ENCODE data around the gene ADCY7.
"Not testable (repeated sequence)": the region's sequence is repeated elsewhere in the genome, so short reads cannot be mapped to it uniquely, and the experiment has no call there.

Gene ADCY7

GRCh38 chr16:50324345-50324744, 58.0 kb downstream of the ADCY7 start:
- H3K27ac ChIP-seq, result no peak overlapping the region
- no peak for DNase-seq (ENCODE audit: low read depth, low spot score)

GRCh38 chr16:50326264-50326663, 59.9 kb downstream of the ADCY7 start:
- DNase-seq (ENCODE audit: low read depth, low spot score), result no peak
- H3K27ac ChIP-seq, result no peak overlapping the region

DNA sequence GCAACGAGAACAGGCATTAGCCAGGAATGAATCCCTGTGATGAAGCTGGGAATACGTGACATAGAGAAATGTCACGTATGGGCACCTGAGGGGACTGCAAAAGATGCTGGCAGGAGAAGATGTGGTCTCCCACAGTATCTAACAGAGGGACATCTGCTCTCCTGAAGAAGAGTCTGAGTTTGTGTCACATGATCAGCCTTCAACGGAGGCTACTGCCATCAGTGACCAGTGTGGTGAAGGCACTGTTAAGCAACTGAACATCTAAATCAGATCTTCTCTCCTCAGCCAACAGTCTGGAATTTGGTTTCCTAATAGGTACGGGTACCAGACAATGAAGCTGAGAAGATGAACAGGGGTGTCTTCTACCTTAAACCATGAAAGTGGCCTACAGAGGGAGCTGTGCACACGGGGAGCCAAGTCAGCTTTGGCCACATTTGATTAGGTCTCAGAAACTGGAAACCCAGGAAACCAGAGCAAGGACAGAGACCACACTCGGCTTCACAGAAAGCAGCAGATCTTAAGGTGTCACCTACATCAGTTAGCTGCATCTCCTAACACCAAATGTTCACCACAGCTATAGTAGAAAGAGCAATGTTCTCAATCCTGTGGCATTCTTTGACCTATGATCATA, 60.6 kb downstream of the ADCY7 start:
- H3K27ac ChIP-seq, result no peak overlapping the region
- DNase-seq (ENCODE audit: low read depth, low spot score), result no peak

DNA sequence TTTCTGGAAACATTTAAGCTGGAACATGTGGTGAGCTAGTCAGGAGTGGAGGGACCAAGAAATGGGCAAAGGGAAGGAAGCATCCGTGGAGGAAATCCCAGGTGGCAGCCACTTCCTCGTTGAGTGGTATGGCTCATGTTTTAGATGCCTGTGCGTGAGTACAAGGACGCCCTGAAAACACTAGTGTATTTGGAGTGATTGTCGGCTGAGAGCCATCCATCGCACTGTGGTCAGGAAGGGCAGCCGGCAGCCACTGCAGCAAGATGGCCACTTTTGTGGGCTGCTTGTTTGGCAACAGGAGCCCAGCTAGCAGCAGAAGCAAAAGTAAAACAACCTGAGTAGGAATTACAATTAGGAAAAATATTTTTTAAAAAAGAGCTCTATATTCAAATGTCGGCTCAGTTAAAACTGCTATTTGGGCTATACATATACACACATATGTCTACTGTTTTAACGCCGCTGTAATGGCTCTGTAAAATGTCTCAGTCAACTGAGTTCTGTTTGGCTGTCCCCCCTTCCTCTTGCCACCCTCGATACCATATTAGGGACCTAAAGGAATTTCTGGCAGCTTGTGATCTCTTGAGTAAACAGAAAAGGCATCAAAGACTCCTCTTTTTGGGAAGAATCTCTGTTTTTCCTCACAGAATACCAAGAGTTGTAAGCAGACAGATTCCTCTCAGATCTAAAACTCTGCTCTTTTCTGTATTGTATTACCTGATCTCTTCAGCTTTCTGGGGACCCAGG, 63.3 kb downstream of the ADCY7 start:
- no peak overlapping the region for H3K27ac ChIP-seq
- DNase-seq (ENCODE audit: low read depth, low spot score), result no peak

DNA sequence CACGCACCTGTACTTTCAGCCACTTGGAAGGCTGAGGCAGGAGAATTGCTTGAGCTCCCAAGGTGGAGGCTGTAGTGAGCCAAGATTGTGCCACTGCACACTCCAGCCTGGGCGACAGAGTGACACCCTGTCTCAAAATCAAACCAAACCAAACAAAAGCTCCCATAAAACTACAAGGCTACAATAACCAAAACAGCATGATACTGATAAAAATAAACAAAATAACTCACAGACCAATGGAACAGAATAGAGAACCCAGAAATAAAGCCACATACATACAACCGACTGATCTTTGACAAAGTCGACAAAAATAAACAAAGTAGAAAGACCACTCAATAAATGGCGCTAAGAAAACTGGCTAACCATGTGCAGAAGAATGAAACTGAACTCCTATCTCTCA, 65.2 kb downstream of the ADCY7 start:
- no peak for DNase-seq (ENCODE audit: low read depth, low spot score)
- no peak overlapping the region for H3K27ac ChIP-seq

- DNase-seq (ENCODE audit: low read depth, low spot score), result no peak
- H3K27ac ChIP-seq, result no peak overlapping the region
Measured at GRCh38 chr16:50332599-50332998, 66.2 kb downstream of the ADCY7 start.

GRCh38 chr16:50334106-50334975, 68.0 kb downstream of the ADCY7 start:
- H3K27ac ChIP-seq, result no peak overlapping the region
- DNase-seq (ENCODE audit: low read depth, low spot score), result no peak

- DNase-seq (ENCODE audit: low read depth, low spot score), result no peak
- H3K27ac ChIP-seq, result no peak overlapping the region
Measured at GRCh38 chr16:50335196-50335958, 69.0 kb downstream of the ADCY7 start.

DNA sequence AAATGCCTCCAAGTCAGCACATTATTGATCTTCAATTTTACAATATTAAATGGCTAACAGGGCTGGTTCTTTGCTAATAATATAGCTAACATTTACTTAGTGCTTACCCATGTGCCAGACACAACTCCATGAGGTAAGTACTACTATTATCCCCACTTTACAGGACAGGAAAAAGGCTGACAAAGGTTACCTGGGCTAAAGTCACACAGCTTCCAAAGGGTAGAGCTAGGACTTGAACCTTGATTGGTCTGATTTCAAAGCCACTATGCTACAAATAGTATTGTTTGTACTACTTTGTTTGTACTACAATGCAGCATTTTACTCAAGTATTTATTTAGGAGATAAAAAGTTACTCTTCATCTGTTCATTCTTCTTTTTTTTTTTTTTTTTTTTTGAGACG, 70.5 kb downstream of the ADCY7 start:
- no peak for DNase-seq (ENCODE audit: low read depth, low spot score)
- no peak overlapping the region for H3K27ac ChIP-seq

DNA sequence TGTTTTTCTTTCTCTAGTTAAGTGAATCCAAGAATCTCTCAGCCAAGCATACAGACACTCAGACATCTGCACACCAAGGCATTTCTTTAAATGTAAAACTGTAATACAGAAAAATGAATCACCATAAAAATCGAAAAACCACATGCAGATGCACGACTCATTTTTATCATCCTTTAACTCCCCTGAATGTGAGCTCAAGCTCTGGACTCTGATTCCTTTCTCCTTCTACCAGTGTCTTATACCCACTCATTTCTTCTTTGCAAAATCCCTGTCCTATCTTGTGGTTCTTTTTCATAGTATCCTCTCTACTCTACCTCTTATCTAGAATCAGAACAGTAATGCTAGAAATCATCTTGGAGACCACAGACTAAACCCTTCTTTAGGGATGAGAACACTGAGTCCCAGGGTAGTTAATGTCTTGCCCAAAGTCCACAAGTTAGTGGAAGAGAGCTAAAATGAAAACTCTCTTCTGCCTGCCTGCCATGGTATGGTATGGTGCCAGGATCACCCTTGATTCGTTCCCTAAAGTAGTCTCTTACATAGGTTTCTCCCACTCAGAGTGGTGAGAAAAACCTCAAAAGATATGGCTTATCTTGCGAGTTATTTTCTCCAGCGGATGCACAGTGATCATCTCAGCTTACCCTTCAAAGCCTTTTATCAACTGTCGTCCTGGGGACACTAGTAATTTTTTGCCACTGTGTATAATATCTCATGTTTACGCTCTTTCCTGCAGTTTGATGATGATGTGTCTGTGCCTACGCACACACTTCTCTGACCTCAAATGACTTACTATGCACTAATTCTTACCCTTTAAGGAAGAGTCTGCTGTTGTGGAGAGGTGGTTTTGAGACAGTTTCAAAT, 72.2 kb downstream of the ADCY7 start:
- no peak for DNase-seq (ENCODE audit: low read depth, low spot score)
- no peak overlapping the region for H3K27ac ChIP-seq

GRCh38 chr16:50340578-50340977, 74.2 kb downstream of the ADCY7 start:
- DNase-seq (ENCODE audit: low read depth, low spot score), result no peak

DNA sequence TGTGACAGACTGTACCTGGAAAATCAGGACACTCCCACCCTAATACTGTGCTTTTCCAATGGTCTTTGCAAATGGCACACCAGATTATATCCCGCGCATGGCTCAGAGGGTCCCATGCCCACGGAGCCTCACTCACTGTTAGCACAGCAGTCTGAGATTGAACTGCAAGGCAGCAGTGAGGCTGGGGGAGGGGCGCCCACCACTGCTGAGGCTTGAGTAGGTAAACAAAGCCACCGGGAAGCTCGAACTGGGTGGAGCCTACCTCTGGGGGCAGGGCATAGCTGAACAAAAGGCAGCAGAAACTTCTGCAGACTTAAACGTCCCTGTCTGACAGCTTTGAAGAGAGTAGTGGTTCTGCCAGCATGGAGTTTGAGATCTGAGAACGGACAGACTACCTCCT, 77.2 kb downstream of the ADCY7 start:
- not testable (repeated sequence) for DNase-seq (ENCODE audit: low read depth, low spot score); H3K27ac ChIP-seq

More at GRCh38 chr16:50340578-50340977, 74.2 kb downstream of the ADCY7 start:
- no peak overlapping the region for H3K27ac ChIP-seq

DNA sequence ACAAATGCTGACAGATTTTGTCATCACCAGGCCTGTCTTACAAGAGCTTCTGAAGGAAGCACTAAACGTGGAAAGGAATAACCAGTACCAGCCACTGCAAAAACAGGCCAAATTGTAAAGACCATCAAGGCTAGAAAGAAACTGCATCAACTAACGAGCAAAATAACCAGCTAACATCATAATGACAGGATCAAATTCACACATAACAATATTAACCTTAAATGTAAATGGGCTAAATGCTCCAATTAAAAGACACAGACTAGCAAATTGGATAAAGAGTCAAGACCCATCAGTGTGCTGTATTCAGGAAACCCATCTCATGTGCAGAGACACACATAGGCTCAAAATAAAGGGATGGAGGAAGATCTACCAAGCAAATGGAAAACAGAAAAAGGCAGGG, 78.9 kb downstream of the ADCY7 start:
- H3K27ac ChIP-seq; DNase-seq (ENCODE audit: low read depth, low spot score): not testable (repeated sequence)

DNA sequence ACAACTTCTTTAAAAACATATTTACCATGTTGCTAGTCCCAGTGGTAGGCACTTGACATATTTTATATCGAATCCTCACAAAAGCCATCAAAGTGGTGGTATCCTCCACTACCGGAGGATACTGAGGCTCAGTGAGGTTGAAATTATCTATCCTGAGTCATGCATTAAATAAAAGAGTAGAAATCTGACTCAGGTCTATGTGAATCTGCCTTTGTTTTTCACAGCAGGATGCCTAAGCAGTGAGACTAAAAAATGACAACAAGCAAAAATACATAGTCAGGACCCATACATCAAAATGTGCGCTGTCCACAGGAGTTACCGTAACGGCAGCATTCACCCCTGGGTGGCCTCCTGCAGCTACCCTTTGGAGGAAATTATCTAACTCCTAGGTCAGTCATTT, 84.8 kb downstream of the ADCY7 start:
- no peak for DNase-seq (ENCODE audit: low read depth, low spot score)
- H3K27ac ChIP-seq, result no peak overlapping the region

GRCh38 chr16:50351952-50352351, 85.6 kb downstream of the ADCY7 start:
- no peak for DNase-seq (ENCODE audit: low read depth, low spot score)
- no peak overlapping the region for H3K27ac ChIP-seq

DNA sequence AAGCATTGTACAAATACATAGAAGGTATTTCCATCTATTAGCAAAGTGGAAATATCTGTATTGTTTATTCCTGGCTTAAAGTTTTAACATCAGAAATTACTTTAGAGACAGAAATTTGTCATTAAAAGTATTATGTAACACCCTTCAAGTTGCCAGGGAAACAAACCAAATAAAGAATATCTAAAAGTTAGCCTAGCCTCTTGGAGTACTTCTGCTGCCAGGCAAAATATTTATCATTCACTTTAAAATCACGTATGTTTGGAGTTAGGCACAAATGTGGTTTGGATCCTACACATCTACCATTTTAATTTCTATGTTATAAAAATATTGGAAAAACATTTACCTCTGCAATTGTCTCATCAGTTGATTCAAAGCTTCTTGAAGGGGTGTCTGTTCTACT, 87.7 kb downstream of the ADCY7 start:
- no peak overlapping the region for H3K27ac ChIP-seq
- no peak for DNase-seq (ENCODE audit: low read depth, low spot score)

DNA sequence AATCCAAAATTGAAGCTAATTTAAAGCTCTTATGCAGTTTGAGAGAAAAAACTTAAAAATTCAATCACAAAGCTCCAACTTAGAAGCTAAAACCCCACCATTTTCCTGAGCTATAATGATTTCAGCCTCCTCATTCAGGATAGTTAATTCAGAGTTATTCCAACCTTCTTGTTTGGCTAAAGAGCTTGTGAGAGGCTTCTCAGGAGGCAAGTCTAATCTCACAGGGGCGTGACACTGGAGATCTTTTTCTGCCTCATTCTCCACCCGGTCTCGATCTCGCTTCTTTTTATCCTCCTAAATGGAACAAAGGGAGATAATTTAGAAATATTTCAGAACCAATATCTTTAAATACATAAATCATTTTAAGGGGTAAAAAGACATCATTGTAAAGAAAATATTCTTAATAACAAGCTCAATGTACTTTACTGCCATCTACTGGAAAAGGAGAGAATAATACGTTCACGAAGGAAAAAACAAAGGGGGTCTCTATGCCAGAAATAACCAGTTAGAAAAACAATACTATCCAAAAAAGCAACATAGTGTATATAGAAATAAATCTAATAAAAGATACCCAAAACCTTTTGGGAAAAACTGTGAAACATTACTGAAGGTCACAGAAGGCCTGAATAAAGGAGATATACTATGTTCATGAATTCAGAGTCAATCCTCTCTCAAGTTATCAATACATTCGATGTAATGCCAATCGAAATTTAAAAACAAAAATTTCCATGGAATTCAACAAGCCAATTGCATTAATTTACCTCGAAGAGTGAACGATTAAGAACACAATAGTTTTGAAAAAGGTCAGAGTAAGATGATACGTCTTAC, 88.5 kb downstream of the ADCY7 start:
- H3K27ac ChIP-seq, result no peak overlapping the region
- no peak for DNase-seq (ENCODE audit: low read depth, low spot score)

GRCh38 chr16:50359626-50360025, 93.3 kb downstream of the ADCY7 start:
- DNase-seq (ENCODE audit: low read depth, low spot score), result no peak
- no peak overlapping the region for H3K27ac ChIP-seq
